WTC11 (cell line): ENCODE measurements around the gene AHNAK. TPM values are rescaled to one million over a fixed set of nuclear protein-coding genes. Genes with fewer than 3 reads are reported as not detected.

Source experiments
- ATAC-seq: fragments of 200-7000 bp; cut with Tn5 transposase; 2 replicates; pipeline ENCODE4 v1.10.0; 2021; ENCODE audit warnings: mild to moderate bottlenecking, moderate library complexity
- CTCF ChIA-PET: fragments of 300-600 bp; sonication (Branson Sonifier 250); formaldehyde crosslinking; loops from one replicate; lab custom pipeline; 2021; ENCODE audit warnings: antibody characterized with exemption; lab: Charles Lee
- POLR2A ChIA-PET: fragments of 350-600 bp; sonication (Branson Sonifier 250); formaldehyde crosslinking; loops from one replicate; lab custom pipeline; 2021; ENCODE audit warnings: antibody characterized with exemption; lab: Charles Lee
- DNase-seq: peaks from one replicate; pipeline ENCODE4 v3.0.0; 2021; ENCODE audit warnings: low spot score
- H3K27ac Mint-ChIP-seq: 2 replicates; pipeline ENCODE4 v1.8.0; 2021; ENCODE audit warnings: mixed read lengths
- H3K27me3 Mint-ChIP-seq: 2 replicates; pipeline ENCODE4 v1.8.0; 2021; ENCODE audit warnings: low read depth, mild to moderate bottlenecking, moderate library complexity, mixed read lengths
- H3K36me3 Mint-ChIP-seq: 2 replicates; pipeline ENCODE4 v1.8.0; 2021; ENCODE audit warnings: mixed read lengths
- H3K4me1 Mint-ChIP-seq: 2 replicates; pipeline ENCODE4 v1.8.0; 2022; ENCODE audit warnings: mixed read lengths
- H3K4me3 Mint-ChIP-seq: 2 replicates; pipeline ENCODE4 v1.8.0; 2021; ENCODE audit warnings: mild to moderate bottlenecking, moderate library complexity, mixed read lengths
- H3K9me3 Mint-ChIP-seq: 2 replicates; pipeline ENCODE4 v1.8.0; 2021; ENCODE audit warnings: mixed read lengths
- AR ChIP-seq: fragments of 250-450 bp; sonication (Bioruptor Pico); IDR thresholded peaks from 2 replicates; pipeline ENCODE4 v1.9.0; 2021; ENCODE audit warnings: mild to moderate bottlenecking
- ELF4 ChIP-seq: sonication (generic); formaldehyde crosslinking; IDR thresholded peaks from 2 replicates; pipeline ENCODE4 v1.8.1; 2022; ENCODE audit warnings: low read depth, mild to moderate bottlenecking, moderate library complexity, missing genetic modification reagents
- ETV6 ChIP-seq: sonication (generic); formaldehyde crosslinking; IDR thresholded peaks from 2 replicates; pipeline ENCODE4 v1.8.1; 2022; ENCODE audit warnings: mild to moderate bottlenecking, missing genetic modification reagents
- KAT7 ChIP-seq: sonication (generic); formaldehyde crosslinking; IDR thresholded peaks from 2 replicates; pipeline ENCODE4 v1.8.1; 2023; ENCODE audit warnings: missing genetic modification reagents, mild to moderate bottlenecking, borderline replicate concordance
- NFYB ChIP-seq: sonication (generic); formaldehyde crosslinking; conservative IDR thresholded peaks from 2 replicates; pipeline ENCODE4 v1.8.0; 2022; ENCODE audit warnings: low read depth, missing genetic modification reagents
- PRDM15 ChIP-seq: sonication (generic); formaldehyde crosslinking; IDR thresholded peaks from 2 replicates; pipeline ENCODE4 v1.8.0; 2022; ENCODE audit warnings: missing genetic modification reagents
- PRRX2 ChIP-seq: fragments of 250-450 bp; sonication (Bioruptor Pico); IDR thresholded peaks from 2 replicates; pipeline ENCODE4 v1.8.0; 2021; ENCODE audit warnings: mild to moderate bottlenecking
- TCF7 ChIP-seq: sonication (generic); formaldehyde crosslinking; IDR thresholded peaks from 2 replicates; pipeline ENCODE4 v1.8.0; 2022; ENCODE audit warnings: mild to moderate bottlenecking, low read depth, missing genetic modification reagents, moderate library complexity
- ZNF232 ChIP-seq: sonication (generic); formaldehyde crosslinking; IDR thresholded peaks from 2 replicates; pipeline ENCODE4 v1.8.0; 2022; ENCODE audit warnings: mild to moderate bottlenecking, missing genetic modification reagents
- ZNF263 ChIP-seq: sonication (generic); formaldehyde crosslinking; IDR thresholded peaks from 2 replicates; pipeline ENCODE4 v1.8.1; 2022; ENCODE audit warnings: low read depth, mild to moderate bottlenecking, moderate library complexity, missing genetic modification reagents
- total RNA-seq: library from RNA; stranded (reverse); gene quantifications from 3 replicates; pipeline ENCODE4 v1.2.3, GENCODE V29; 2021
- TF ChIP-seq, protein P1 (sequence below): sonication (generic); formaldehyde crosslinking; IDR thresholded peaks from 2 replicates; pipeline ENCODE4 v1.8.0; 2023; ENCODE audit warnings: mild to moderate bottlenecking, missing genetic modification reagents
- TF ChIP-seq, protein P2 (sequence below): sonication (generic); formaldehyde crosslinking; IDR thresholded peaks from 2 replicates; pipeline ENCODE4 v1.8.0; 2023; ENCODE audit warnings: missing genetic modification reagents
- TF ChIP-seq, protein P3 (sequence below): fragments of 250-450 bp; sonication (Bioruptor Pico); conservative IDR thresholded peaks from 2 replicates; pipeline ENCODE4 v1.9.0; 2021; ENCODE audit warnings: mild to moderate bottlenecking

AHNAK gene
- total RNA-seq, 1 experiment from 2014 or later = 21.0 TPM

GRCh38 chr11:62556108-62556874, 9.7 kb upstream of the AHNAK start:
- Mint-ChIP-seq H3K27me3 (no peaks in the 10 kb centered on the region; the same call in 1 of the 2 replicates), H3K27ac (peak overlapping the region; percentile 97), H3K4me3 (no peak overlapping the region; the same call in 1 of the 2 replicates), H3K9me3 (no peaks in the 10 kb centered on the region), H3K4me1 (peaks cover 85% of the 10 kb centered on the region), H3K36me3 (peaks cover 37% of the 10 kb centered on the region)
- peak; percentile 33 for ATAC-seq
- ChIA-PET CTCF (interaction anchor here (0.6 to 11.8 kb wide), 4 partner anchors 11 to 162 kb away, joined by 3 to 311 read pairs (median 56); partner anchors contain the start of gene AHNAK), POLR2A (interaction anchor here (0.6 to 2.0 kb wide), 4 partner anchors 18 to 173 kb away, joined by 3 to 9 read pairs (median 4); partner anchors contain the start of genes EEF1G and TUT1)
- TF ChIP-seq ETV6 (no peak), ELF4 (CRISPR knock-in tag) (no peak), NFYB (CRISPR knock-in tag) (peak; percentile 70), ZNF232 (CRISPR knock-in tag) (0 out of 2 replicates have a peak, but pooled peaks have one; percentile 59), AR (CRISPR knock-in tag) (0 out of 2 replicates have a peak, but pooled peaks have one; percentile 3), PRRX2 (CRISPR knock-in tag) (peak; percentile 74; the same call in 1 of the 2 replicates), PRDM15 (CRISPR knock-in tag) (peak; percentile 40; the same call in 1 of the 2 replicates)
- peak; percentile 82 for DNase-seq

DNA sequence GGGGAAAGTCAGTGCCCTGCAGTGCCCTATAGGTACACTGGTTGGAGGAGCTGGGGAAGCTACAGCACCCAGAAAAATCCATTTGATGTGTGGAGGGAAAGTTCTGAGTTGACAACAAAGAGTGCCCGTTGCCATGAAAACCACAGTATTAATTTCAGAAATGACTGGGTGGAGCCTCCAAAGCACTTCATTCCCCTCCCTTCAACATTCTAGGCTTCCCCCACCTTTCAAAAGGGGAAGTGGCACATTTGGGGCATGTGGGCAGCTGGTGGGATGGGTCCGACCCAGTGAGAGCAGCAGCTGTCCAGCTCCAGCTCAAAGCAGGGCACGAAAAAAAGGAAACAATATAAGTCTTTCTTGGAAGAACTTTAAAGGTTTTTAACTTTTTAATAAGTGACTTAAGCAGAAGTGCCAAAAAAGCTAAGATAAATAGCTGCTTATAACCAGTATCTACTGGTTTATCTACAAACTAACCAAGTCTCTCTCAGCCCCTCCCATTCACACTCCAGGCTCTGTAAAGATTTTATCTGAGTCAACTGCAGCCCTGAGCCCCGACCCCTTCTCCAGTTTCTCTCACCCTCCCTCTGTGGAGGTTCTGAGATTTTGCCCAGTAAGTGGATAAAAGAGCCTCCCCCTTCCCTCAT, 9.0 kb upstream of the AHNAK start:
- H3K36me3 Mint-ChIP-seq = peaks cover 32% of the 10 kb centered on the region
- ChIA-PET POLR2A (interaction anchor here (0.6 to 2.0 kb wide), 4 partner anchors 13 to 174 kb away, joined by 3 to 9 read pairs (median 4); partner anchors contain the start of gene TUT1), CTCF (interaction anchor here (0.7 to 11.8 kb wide), 5 partner anchors 10 to 232 kb away, joined by 4 to 311 read pairs (median 61); partner anchors contain the start of genes AHNAK and TMEM179B)
- TF ChIP-seq, protein P1, sequence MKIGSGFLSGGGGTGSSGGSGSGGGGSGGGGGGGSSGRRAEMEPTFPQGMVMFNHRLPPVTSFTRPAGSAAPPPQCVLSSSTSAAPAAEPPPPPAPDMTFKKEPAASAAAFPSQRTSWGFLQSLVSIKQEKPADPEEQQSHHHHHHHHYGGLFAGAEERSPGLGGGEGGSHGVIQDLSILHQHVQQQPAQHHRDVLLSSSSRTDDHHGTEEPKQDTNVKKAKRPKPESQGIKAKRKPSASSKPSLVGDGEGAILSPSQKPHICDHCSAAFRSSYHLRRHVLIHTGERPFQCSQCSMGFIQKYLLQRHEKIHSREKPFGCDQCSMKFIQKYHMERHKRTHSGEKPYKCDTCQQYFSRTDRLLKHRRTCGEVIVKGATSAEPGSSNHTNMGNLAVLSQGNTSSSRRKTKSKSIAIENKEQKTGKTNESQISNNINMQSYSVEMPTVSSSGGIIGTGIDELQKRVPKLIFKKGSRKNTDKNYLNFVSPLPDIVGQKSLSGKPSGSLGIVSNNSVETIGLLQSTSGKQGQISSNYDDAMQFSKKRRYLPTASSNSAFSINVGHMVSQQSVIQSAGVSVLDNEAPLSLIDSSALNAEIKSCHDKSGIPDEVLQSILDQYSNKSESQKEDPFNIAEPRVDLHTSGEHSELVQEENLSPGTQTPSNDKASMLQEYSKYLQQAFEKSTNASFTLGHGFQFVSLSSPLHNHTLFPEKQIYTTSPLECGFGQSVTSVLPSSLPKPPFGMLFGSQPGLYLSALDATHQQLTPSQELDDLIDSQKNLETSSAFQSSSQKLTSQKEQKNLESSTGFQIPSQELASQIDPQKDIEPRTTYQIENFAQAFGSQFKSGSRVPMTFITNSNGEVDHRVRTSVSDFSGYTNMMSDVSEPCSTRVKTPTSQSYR = no peak
- TF ChIP-seq, protein P2, sequence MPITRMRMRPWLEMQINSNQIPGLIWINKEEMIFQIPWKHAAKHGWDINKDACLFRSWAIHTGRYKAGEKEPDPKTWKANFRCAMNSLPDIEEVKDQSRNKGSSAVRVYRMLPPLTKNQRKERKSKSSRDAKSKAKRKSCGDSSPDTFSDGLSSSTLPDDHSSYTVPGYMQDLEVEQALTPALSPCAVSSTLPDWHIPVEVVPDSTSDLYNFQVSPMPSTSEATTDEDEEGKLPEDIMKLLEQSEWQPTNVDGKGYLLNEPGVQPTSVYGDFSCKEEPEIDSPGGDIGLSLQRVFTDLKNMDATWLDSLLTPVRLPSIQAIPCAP (CRISPR knock-in tag) = no peak
- TF ChIP-seq TCF7 (no peak), ZNF263 (CRISPR knock-in tag) (no peak), KAT7 (CRISPR knock-in tag) (no peak)
- TF ChIP-seq, protein P3, sequence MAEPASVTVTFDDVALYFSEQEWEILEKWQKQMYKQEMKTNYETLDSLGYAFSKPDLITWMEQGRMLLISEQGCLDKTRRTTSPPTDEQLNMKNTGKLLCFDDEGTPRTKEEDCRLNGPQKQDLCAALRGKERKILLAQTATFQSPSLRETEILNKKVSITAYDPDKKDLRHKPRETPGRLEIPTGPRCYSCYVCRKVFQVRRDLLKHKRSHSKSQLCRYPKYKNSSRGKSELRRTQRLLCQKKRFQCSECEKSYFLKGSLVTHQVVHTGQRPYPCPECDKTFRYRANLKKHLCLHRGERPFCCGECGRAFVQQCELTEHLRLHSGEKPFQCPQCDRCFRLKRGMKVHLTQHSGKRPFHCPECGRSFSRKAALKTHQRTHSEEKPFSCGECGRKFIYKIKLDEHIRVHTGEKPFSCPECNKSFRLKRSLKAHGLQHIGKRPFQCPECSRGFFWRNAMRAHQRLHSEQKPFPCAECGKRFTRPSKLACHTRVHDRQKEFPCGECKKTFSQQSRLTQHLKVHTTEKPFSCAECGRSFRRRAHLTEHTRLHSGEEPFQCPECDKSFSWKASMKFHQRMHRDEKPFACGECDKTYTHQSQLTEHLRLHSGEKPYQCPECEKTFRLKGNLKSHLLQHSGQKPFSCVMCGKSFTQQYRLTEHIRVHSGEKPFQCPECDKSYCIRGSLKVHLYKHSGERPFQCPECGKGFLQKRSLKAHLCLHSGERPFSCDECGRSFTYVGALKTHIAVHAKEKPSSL (CRISPR knock-in tag) = no peak
- no peak overlapping the region for H3K4me3 Mint-ChIP-seq
- DNase-seq = no peak
- ATAC-seq = no peak
- H3K4me1 Mint-ChIP-seq = peaks cover 78% of the 10 kb centered on the region
- peaks cover 3% of the 10 kb centered on the region for H3K27me3 Mint-ChIP-seq
- no peaks in the 10 kb centered on the region for H3K9me3 Mint-ChIP-seq
- H3K27ac Mint-ChIP-seq = peak overlapping the region; percentile 97
